GM19395 (cell line): ENCODE results near the gene RASD1.

Experiments used
- ATAC-seq: cut with Tn5 transposase; IDR thresholded peaks from one replicate; pipeline ENCODE4 v1.9.1; 2021; ENCODE audit warnings: mild to moderate bottlenecking, moderate library complexity; ENCODE audit not compliant: unreplicated experiment

RASD1 gene

GRCh38 chr17:17511881-17512858, 16.0 kb upstream of the RASD1 start:
- no peak for ATAC-seq

- no peak for ATAC-seq
Measured at GRCh38 chr17:17511293-17511741, 15.1 kb upstream of the RASD1 start.

GRCh38 chr17:17510456-17511292, 14.5 kb upstream of the RASD1 start:
- ATAC-seq, result no peak

- ATAC-seq, result no peak
Measured at GRCh38 chr17:17509601-17510425, 13.6 kb upstream of the RASD1 start.

- ATAC-seq, result no peak
Measured at GRCh38 chr17:17508646-17509591, 12.7 kb upstream of the RASD1 start.

GRCh38 chr17:17508019-17508535, 11.9 kb upstream of the RASD1 start:
- no peak for ATAC-seq

- no peak for ATAC-seq
Measured at GRCh38 chr17:17507465-17508011, 11.3 kb upstream of the RASD1 start.

- no peak for ATAC-seq
Measured at GRCh38 chr17:17506893-17507464, 10.8 kb upstream of the RASD1 start.

GRCh38 chr17:17506181-17506741, 10.1 kb upstream of the RASD1 start:
- no peak for ATAC-seq

GRCh38 chr17:17505610-17506171, 9.5 kb upstream of the RASD1 start:
- ATAC-seq, result no peak

- no peak for ATAC-seq
Measured at GRCh38 chr17:17505151-17505550, 9.0 kb upstream of the RASD1 start.

- no peak for ATAC-seq
Measured at GRCh38 chr17:17504341-17505140, 8.3 kb upstream of the RASD1 start.

- ATAC-seq, result no peak
Measured at GRCh38 chr17:17503566-17504130, 7.5 kb upstream of the RASD1 start.

- no peak for ATAC-seq
Measured at GRCh38 chr17:17502741-17503565, 6.8 kb upstream of the RASD1 start.

- no peak for ATAC-seq
Measured at GRCh38 chr17:17500999-17501605, 4.9 kb upstream of the RASD1 start.
